MM.1S (cell line): ENCODE data around the gene UGT1A5.

Experiments
- EZH2 ChIP-seq: fragments of 300-600 bp; sonication (generic); optimal IDR thresholded peaks from 2 replicates; pipeline ENCODE3; 2017; ENCODE audit warnings: low read depth, mild to moderate bottlenecking, antibody characterized with exemption, low read length, mixed read lengths
- TF ChIP-seq, protein P1 (sequence below): fragments of 300-600 bp; sonication (generic); IDR thresholded peaks from 2 replicates; pipeline ENCODE4 v1.5.1; 2016; ENCODE audit warnings: antibody characterized with exemption, low read length, mixed read lengths

DNA sequence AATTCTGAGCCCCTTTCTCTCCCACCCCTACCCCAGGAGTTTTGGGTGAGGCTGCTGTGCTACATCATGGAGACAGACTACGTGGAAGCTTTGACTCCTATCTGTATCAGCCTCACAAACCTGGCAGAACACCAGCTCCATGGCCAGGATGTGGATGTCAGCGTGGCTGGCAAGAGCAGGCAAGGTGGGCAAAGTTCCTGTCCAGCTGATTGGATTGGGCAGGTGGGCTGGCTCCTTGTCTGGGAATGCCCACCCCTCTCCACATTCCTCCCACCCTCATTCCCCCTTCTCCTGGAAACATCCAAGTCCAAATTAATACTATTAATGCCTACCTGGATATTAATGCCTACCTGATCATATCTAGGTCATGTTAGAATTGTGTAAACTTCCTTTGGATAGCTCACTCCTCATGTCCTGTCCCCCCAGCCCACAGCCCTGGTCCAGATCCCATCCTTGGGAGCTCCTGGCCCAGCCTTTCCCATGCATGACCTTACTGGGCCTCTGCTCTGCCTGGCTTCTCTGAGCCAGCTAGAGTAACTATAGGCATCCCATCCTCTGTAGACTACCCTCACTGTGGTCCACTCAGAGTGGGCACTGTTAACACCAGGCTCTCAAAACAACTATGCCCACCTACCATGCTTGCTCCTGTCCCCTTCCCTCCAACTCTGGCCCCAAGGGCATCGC is 89.6 kb downstream of the UGT1A5 start:
- TF ChIP-seq, protein P1, sequence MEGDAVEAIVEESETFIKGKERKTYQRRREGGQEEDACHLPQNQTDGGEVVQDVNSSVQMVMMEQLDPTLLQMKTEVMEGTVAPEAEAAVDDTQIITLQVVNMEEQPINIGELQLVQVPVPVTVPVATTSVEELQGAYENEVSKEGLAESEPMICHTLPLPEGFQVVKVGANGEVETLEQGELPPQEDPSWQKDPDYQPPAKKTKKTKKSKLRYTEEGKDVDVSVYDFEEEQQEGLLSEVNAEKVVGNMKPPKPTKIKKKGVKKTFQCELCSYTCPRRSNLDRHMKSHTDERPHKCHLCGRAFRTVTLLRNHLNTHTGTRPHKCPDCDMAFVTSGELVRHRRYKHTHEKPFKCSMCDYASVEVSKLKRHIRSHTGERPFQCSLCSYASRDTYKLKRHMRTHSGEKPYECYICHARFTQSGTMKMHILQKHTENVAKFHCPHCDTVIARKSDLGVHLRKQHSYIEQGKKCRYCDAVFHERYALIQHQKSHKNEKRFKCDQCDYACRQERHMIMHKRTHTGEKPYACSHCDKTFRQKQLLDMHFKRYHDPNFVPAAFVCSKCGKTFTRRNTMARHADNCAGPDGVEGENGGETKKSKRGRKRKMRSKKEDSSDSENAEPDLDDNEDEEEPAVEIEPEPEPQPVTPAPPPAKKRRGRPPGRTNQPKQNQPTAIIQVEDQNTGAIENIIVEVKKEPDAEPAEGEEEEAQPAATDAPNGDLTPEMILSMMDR = no peak
- no peak for TF ChIP-seq EZH2
